Stimulated activated CD8-positive, alpha-beta memory T cell treated with anti-CD3 and anti-CD28 coated beads, Interleukin-4, amount 100 ng/mL, for 4 hours (primary cell): ENCODE measurements around the gene IRF9.

Source experiments
- DNase-seq, 2 donors: peaks; one replicate each; pipeline ENCODE4 v3.0.0-alpha.2; 2020; ENCODE audit warnings: low read depth in 2 of 2, low spot score in 1 of 2

IRF9 gene, protein sequence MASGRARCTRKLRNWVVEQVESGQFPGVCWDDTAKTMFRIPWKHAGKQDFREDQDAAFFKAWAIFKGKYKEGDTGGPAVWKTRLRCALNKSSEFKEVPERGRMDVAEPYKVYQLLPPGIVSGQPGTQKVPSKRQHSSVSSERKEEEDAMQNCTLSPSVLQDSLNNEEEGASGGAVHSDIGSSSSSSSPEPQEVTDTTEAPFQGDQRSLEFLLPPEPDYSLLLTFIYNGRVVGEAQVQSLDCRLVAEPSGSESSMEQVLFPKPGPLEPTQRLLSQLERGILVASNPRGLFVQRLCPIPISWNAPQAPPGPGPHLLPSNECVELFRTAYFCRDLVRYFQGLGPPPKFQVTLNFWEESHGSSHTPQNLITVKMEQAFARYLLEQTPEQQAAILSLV

GRCh38 chr14:24160850-24161804 is at the start of gene IRF9:
TSS of gene IRF9 (plus strand) at chr14:24161265. CDS start at chr14:24162145, 880 bp downstream.
- peak; percentile 89 to 100 for DNase-seq

DNA sequence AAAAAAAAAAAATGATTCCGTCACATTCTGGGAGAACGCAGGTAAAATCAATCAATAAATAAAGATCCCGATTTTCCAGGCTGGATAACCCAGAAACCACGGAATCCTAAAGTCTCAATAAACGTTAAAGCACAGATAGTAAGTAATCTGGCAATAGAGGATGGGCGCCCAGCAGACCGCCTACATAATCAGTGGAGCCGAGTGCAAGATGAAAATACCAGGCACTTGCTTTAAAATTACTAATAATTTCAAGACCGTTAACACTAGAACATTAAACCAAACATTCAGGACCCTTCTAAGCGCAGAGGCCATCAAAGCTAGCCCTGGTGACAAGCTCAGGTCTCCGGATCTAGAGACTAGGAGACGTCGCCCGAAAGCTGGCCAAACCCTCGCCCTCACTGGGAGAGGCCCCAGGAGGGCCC is 47.7 kb upstream of the IRF9 start:
- DNase-seq: no peak

DNA sequence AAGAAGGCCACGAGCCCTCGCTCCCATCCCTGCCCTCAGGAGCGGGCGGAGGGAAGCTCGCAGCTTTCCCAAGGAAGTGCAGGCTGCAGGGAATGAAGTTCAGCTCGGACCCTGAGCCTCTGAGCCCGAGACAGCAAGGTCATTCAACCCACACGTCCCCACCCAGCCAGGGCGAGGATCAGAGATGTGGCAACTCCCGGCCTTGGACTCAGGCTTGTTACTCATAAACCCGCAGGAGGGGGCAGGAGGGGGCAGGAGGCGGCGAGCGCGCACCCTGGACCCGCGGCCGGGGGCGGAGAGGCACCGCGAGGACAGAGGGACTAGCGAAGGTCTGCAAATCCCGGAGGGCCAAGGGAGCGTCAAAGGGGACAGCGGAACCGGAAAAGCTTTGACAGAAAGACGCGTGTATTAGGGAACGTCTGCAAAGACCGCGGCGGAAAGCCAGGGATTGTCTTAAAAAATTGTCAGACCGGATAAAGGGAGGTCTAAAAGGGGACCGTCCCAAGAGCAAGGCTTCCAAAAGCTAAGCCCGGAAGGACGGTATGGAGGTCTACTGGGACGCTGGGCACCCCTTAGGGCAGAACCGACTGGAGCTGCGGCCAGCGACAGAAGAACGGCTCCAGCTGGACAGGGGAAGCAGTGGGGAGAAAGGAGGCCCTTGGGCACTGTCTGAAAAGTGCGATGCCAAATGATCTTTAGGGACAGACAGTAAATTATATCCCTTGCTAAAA is 47.1 kb upstream of the IRF9 start:
- peak; percentile 46 to 59 for DNase-seq

DNA sequence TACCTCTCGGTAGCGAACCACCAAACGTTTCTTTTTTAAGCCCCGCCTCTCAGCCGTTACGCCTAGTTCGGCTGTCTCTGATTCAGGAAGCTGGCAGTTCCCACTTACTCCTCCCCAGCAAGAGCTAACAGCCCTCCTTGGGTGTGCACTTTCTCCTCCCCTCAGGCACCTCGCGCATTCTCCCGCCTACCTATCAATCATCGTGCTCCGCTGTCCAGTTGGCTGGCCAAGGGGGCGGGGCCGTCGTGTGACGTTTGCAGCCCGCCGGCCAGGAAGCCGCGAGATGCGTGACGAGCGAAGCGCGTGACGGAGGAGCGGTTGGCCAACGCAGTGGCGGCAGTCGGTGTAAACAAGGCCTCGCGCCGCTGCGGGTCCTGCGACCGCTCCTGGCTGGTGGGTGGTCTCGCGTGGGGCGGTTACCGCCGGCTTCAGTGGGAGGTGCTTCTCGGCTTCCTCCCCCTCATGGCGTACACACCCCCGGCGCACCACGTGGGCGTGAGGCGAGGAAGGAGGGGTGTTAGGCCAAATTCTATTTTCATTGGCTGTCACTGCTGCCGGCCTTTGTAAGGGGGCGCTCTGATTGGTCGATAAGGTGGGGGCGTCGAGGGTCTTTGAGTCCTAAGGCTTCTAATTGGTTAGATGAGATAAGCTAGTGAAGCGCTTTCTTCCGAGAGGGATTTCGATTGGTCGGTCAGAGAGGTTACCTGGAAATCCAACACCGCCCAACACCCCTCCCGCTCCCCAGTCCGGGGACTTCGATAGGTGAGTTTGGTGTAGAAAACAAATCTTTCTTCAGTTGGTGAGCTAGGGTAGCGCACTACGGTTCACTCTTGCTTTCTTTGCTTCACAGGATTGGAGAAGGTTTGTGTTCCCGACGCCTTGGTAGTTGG is 46.3 kb upstream of the IRF9 start, which contains the start of the genes DCAF11 and NRL:
Gene DCAF11, plus strand, starts transcription at position 246 of the 890 bp plus-strand sequence. CDS start 818 bp downstream, outside the sequence.
Gene NRL, minus strand, starts transcription at position 418 of the 890 bp plus-strand sequence. CDS start 32,101 bp downstream, outside the sequence.
- DNase-seq: peak; percentile 97 to 98

- DNase-seq: no peak
Measured at GRCh38 chr14:24115422-24116127, 45.5 kb upstream of the IRF9 start.

DNA sequence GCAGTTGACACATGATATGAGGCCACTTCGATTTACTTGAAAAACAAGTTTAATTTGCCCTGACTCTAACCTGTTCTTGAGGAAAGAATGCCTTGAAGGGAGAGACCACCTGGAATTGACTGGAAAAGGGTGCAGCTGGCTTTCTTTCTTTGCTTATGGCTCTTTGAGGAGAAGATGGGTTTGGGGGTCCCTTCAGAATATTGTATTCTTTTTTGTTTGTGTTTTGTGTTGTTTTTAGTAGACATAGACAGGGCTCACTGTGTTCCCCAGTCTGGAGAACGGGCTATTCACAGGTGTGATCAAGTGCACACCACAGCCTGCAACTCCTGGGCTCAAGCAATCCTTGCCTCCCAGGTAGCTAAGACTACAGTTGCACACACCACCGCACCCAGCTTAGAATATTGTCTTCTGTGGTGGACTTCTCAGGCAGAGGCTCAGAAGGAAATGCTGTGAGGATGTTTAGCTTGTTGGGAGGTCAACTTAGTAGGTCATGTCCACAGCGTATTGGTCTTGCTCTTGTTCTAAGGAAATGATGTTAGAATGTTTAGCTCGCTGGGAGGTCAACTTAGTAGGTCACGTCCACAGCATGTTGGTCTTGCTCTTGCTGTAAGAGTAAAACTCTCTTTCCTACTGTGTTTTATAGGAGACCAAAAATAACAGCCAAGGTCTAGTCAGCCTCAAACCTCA is 44.8 kb upstream of the IRF9 start:
- DNase-seq: no peak

DNA sequence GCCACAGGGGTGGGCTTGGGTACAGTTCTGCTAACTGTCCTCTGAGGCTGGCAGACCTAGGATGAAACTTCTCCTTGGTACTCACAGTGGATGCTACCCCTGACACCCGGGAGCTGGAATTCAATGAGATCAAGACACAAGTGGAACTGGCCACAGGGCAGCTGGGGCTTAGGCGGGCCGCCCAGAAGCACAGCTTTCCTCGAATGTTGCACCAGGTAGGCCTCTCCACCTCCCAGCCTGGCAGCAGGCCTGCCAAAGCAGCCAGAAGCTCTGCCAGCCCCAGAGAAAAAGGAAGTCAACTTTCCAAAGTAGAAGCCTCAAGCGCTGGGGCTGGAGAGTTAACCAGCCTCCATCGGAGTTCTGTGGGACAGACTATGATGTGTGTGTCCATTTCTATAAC is 43.9 kb upstream of the IRF9 start:
- DNase-seq: no peak

DNA sequence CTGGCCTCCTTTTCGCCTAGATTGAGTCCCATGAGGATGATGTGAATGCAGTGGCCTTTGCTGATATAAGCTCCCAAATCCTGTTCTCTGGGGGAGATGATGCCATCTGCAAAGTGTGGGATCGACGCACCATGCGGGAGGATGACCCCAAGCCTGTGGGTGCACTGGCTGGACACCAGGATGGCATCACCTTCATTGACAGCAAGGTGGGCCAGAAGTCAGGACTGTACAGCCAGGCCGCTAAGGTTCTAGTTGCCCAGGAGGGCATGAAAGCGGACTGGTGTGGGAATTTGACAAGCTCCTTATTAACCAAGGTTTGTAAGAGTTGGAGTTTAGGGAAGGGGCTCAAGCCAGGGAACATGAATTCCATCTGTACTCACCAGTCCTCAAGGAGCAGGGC is 41.4 kb upstream of the IRF9 start:
- no peak for DNase-seq

- no peak for DNase-seq
Measured at GRCh38 chr14:24121210-24121609, 39.9 kb upstream of the IRF9 start.

DNA sequence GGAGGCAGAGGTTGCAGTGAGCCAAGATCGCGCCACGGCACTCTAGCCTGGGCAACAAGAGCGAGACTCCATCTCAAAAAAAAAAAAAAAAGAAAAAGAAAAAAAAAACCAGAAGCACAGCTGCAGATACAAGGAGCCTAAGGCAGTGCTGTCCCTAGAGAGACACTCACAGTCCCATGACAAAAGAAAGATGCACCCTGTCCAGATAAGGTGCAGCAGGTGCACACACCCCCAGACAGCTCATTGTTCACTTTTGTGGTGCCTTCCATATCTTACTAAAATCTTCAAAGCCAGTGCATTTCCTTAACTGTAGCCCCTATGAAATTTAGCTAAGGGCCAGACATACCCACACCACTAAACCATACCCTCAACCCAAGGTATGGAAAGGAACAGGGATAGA is 38.6 kb upstream of the IRF9 start:
- no peak for DNase-seq

GRCh38 chr14:24122898-24123297 is 38.2 kb upstream of the IRF9 start:
- DNase-seq: no peak

GRCh38 chr14:24123424-24124417 is 37.3 kb upstream of the IRF9 start:
- DNase-seq: no peak

- DNase-seq: no peak
Measured at GRCh38 chr14:24126939-24127338, 34.1 kb upstream of the IRF9 start.

- no peak for DNase-seq
Measured at GRCh38 chr14:24127673-24128072, 33.4 kb upstream of the IRF9 start.

- no peak for DNase-seq
Measured at GRCh38 chr14:24129410-24129998, 31.6 kb upstream of the IRF9 start.

GRCh38 chr14:24130380-24130716 is 30.7 kb upstream of the IRF9 start, which contains the start of gene FITM1:
TSS of gene FITM1 (plus strand) at chr14:24130659. CDS start at chr14:24131564, 905 bp downstream.
- no peak for DNase-seq
